NCI-H2107 treated with DMSO at 0.1 percent for 48 hours (cell line): ENCODE results near the gene FBXL17.

Experiments used
- DNase-seq: peaks from one replicate; lab custom pipeline; 2025; ENCODE audit not compliant: unreplicated experiment; lab: John Stamatoyannopoulos, UW

FBXL17 gene

DNA sequence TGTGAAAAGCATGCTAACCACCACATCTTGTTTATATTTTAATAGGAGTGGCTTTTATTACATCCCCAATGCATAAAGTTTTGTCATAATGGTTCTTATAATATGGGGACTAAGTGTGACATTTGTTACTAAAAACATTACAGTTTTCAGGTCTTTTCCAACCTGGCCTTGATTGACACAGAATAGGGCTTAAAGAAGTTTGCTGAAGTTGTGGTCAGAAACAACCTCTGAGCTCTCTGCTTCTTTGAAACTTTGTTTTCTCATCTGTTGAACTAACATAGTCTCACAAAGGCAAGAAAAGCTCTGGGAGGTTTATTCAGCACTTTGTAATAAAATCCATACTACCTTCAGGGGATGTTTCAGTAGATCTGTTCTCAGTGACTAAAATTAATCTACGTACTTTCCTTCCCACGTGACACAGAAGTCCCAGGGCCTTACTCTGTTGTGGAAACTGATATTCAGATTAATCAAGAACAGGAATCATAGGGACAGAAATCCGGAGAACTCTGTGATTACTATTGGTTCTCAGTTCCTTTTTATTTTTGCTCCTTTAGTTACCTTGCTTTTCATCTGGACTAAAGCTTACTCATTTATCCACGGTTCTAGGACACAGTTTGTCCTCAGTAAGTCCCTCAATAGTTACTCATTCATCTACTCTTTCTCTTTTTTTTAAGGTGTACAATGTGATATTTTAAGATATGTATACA lies 422.2 kb downstream of the FBXL17 start:
- DNase-seq = no peak

DNA sequence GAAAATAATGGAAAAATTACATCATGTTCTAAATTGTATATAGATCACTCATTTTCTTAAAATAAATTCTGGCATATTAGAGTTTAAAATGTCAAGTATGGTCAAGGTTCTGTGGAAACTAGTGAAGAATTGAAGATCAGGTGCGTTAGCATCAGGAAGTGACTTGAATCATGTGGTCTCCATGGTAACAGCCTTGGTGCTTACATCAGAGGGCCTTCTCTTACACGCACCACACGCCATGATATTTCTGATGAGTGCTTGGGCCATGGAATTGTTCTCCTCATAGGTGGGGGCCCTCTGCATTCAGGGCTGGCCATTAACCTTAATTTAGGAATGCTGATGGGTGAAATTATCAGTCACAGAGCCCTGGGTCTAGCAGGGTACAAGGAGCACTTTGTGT lies 423.0 kb downstream of the FBXL17 start:
- no peak for DNase-seq

GRCh38 chr5:107958432-107958831 lies 423.5 kb downstream of the FBXL17 start:
- DNase-seq = no peak

GRCh38 chr5:107957051-107957450 lies 424.8 kb downstream of the FBXL17 start:
- DNase-seq = no peak

GRCh38 chr5:107955321-107955720 lies 426.6 kb downstream of the FBXL17 start:
- no peak for DNase-seq

GRCh38 chr5:107954254-107954653 lies 427.6 kb downstream of the FBXL17 start:
- DNase-seq = no peak

- no peak for DNase-seq
Observed at GRCh38 chr5:107952450-107952849, 429.4 kb downstream of the FBXL17 start.

GRCh38 chr5:107951309-107951708 lies 430.6 kb downstream of the FBXL17 start:
- DNase-seq = no peak

- DNase-seq = no peak
Observed at GRCh38 chr5:107950776-107951175, 431.1 kb downstream of the FBXL17 start.

GRCh38 chr5:107949688-107950341 lies 432.1 kb downstream of the FBXL17 start:
- DNase-seq = no peak

DNA sequence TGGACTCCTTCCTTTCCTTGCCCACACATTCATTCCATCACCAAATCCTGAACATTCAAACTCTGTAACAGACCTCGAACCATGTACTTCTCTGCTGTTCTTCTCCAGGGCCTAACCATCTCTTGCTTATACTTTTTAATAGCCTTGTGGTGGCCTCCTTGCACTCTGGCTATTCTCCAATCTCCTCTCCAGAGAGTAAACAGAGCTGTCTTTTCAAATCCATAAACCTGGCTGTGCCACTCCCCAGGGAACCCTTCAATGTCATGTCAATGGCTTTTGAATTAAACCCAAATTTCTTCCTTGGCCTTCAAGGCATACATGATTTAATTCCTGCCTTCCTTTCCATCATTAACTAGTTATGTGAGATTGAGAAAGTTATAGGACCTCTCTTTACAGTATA lies 433.5 kb downstream of the FBXL17 start:
- DNase-seq = peak; percentile 67

DNA sequence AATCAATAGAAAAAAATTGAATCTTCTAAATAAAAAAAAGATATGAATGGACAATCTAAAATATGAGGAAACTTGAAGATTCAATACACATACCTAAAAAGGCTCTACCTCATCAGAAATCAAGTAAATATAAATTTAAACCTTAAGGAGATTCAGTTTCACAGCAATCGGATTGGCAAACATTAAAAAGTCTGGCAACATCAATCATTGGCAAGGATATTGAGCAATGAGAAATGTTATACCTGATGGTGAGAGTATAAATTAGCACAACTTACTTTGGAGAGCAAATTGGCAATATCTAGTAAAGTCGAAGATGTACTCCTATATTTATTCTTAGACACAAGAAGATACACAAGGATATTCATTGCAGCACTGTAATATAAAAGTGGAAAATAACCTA lies 436.8 kb downstream of the FBXL17 start:
- no peak for DNase-seq

- DNase-seq = no peak
Observed at GRCh38 chr5:107943923-107944322, 438.0 kb downstream of the FBXL17 start.

DNA sequence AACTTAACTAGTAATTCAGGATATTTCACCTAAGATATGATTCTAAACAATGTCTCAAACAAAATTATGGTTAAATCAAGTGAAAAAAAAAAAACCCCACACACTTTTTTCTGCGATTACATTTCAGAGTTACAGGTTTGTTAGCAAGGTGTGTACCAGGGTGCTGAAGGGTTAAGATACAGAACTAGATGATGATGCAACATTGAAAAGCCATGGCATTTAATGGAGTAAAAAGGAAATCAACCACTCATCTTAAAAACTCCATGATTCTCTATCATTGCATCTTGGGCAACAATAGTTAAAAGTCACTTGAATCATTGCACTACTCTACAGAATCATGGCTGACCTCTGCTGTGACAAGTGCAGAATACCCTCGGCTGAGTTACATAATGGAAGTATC lies 440.9 kb downstream of the FBXL17 start:
- no peak for DNase-seq

DNA sequence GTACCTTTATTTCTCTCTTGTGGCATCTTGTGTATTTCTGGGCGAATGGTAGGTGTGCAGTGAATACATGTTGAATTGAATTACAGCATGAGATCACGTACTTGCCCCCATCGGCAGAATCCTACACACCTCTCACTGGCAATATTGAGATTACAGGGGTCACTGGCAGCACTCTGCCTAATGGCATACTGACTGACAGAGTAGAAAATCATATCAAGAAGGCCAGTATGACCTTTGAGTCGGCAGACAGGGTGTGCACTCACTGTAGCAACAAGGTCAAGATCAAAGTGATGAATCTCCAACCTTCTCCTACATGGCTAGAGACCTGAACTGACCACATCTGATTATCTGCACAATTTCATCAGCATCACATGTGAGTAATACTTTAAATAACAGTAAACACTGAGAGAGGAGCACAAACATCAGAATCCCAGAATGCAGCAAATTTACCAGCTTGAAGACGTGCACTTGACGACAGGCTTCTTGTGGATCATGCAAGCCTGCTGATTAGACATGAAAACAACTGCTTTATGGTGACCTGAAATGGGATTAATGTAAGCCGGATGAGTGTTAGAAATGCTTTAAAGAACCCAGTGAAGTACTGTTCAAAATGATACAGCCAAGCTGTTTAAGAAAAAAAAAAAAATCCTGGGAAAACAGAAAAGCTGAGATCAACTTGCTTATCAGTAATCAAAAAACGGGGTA lies 444.1 kb downstream of the FBXL17 start:
- no peak for DNase-seq

- DNase-seq = peak; percentile 25
Observed at GRCh38 chr5:107937204-107937603, 444.7 kb downstream of the FBXL17 start.

- DNase-seq = no peak
Observed at GRCh38 chr5:107936515-107936914, 445.4 kb downstream of the FBXL17 start.

- no peak for DNase-seq
Observed at GRCh38 chr5:107935645-107936044, 446.3 kb downstream of the FBXL17 start.

DNA sequence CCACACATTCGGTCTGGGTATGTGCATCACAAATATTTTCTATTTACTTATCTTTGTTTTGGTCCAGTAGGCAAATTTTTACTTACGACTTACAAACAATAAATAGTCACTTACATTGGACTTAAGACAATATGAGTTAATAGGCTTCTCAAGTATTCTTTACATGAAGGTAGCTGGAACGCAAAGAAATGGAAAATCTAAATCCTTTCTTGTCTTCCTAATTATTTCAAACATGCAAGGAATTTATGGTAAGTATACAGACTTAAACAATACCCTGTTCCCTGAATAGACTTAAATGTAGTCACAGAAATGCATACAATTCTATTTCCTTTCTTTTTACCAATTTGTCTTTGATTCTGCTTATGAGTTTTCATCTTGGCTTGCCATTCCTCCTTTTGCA lies 448.6 kb downstream of the FBXL17 start:
- no peak for DNase-seq

GRCh38 chr5:107930891-107931290 lies 451.0 kb downstream of the FBXL17 start:
- DNase-seq = no peak

DNA sequence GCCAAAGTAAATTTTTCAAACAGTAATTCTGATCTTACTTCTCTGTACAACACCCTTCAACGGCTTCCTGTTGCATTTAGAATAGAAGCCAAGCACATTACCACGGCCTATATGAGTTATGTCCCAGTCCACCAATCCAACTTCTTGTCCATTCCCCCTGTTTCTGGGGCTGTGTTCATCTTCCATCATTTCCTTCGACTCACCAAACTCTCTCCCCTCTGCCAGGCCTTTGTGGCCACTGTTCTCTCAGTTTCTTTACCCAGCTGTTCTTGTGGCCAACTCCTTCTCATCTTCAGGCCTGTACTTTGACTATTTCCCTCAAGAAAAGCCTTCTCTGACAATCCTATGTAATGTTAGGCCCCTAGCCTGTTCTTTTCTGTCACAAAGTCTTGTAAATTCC lies 451.8 kb downstream of the FBXL17 start:
- no peak for DNase-seq

DNA sequence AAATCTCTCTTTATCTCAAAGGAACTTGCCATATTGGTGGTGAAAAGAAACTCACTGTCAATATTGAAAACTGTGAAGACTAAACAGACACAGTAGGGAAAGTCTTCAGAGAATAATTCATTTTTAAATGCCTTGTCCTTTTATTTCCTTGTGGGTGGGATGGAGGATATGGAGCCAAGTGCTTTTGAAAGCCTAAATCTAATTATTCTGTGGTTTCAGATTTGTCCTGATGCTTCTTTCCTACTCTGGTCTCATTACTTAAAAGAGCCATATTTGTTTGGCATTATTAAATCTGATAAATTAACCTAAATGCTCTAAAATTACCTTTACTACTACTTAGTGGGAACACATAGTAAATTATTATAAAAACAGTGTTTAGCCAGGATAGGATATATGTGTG lies 452.8 kb downstream of the FBXL17 start:
- DNase-seq = no peak
